SIG-M5 treated with dmso at 0.1 percent for 504 hours (cell line): Measurements from ENCODE around the gene ADRM1.

Source experiments
- DNase-seq: peaks from one replicate; lab custom pipeline; 2025; ENCODE audit not compliant: unreplicated experiment; lab: John Stamatoyannopoulos, UW

The ADRM1 gene

GRCh38 chr20:62335532-62335931, 32.7 kb downstream of the ADRM1 start:
- DNase-seq: no peak

GRCh38 chr20:62336329-62336728, 33.5 kb downstream of the ADRM1 start:
- DNase-seq: no peak

GRCh38 chr20:62336775-62337557, 34.2 kb downstream of the ADRM1 start:
- DNase-seq: no peak

GRCh38 chr20:62337558-62338293, 34.9 kb downstream of the ADRM1 start:
- DNase-seq: no peak

GRCh38 chr20:62338294-62338620, 35.5 kb downstream of the ADRM1 start:
- no peak for DNase-seq

GRCh38 chr20:62339647-62340062, 36.9 kb downstream of the ADRM1 start:
- DNase-seq: peak; percentile 66

- no peak for DNase-seq
These were observed 40.1 kb downstream of the ADRM1 start for GRCh38 chr20:62342910-62343309.

- no peak for DNase-seq
These were observed 41.3 kb downstream of the ADRM1 start for GRCh38 chr20:62344092-62344491.

GRCh38 chr20:62344782-62345181, 42.0 kb downstream of the ADRM1 start:
- no peak for DNase-seq

DNA sequence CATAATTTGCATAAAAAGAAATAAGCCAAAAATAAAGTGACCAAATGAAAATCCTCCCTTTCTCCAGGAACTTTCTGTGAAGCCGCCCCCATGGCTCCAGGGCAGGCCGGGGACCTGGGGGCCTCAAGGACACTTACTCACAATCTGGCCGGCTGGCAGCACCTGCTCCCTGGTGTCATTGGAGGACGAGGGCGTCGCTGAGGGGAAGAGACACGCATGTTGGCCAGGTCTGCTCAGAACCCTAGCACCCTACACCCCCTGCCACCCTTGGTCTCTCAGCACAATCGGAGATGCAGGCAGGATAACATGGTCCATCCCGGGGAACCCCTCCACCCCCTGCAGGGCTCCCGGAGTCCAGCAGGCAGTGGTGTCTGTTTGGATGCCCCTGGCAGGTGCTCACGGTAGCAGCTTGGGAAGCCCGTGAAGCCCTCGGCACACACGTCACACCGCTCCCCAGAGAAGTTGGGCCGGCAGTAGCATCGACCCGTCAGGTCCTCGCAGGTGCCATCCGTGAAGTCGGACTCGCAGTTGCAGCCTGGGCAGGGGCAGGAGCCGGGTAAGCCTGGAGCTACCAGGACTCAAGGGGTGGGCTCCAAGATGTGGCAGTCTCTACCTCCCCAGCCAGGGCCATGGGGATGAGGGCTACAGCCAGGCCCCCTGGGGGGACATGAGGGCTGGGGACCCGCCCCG, 43.0 kb downstream of the ADRM1 start:
- no peak for DNase-seq

DNA sequence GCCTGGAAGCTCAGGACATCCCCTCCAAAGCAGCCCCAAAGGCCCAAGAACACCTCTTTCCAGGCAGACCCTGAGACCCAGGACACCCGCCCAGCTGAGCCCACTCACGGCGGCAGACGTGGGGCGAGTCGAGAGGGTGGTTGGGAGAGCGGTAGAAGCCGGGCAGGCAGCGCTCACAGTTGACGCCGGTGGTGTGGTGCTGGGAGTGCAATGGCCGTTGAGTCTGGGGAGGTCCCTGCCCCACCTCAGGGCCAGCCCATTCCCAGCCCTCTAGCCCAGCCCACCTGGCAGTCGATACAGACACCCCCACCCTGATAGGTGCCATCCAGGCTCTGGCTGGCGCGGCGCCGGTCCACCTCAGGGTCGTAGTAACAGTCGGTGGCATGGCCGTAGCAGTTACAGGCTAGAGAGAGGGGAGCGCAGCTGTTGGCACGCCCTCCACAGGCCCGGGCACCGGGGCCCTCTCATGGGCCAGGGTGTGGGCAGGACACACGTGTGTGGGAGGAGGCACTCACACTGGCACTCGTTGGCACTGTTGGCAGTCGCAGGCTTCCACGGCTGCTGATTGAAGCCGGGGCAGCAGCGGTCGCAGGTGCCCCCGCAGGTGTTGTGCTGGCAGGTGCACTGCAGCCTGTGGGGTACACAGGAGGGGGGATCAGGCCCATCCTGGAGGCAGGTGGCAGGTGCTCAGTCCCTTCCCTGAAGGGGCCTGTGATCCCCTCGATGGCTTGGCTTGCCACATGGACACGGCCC, 43.8 kb downstream of the ADRM1 start:
- DNase-seq: no peak

DNA sequence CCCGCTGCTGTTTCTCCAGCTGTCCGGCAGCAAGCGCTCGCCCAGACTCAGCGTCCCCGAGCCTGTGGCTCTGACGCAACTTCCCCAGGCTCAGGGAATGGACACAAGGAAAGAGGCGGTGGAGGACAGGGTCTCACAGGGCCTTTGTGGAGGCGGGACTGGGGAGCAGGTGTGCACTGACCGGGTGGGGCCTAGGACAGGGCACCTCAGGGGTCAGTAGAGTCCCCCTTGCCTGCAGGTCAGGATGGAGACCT, 44.3 kb downstream of the ADRM1 start:
- no peak for DNase-seq

- no peak for DNase-seq
These were observed 44.6 kb downstream of the ADRM1 start for GRCh38 chr20:62347445-62347844.

GRCh38 chr20:62348604-62349003, 45.8 kb downstream of the ADRM1 start:
- DNase-seq: no peak

GRCh38 chr20:62349556-62350097, 46.8 kb downstream of the ADRM1 start:
- no peak for DNase-seq

GRCh38 chr20:62350098-62350628, 47.4 kb downstream of the ADRM1 start:
- peak; percentile 34 for DNase-seq

- no peak for DNase-seq
These were observed 48.0 kb downstream of the ADRM1 start for GRCh38 chr20:62350629-62351422.

GRCh38 chr20:62351469-62352401, 48.9 kb downstream of the ADRM1 start:
- DNase-seq: no peak
